MM.1S (cell line): ENCODE measurements around the gene SIX3.

Source experiments
- CTCF ChIP-seq: fragments of 300-600 bp; sonication (generic); IDR thresholded peaks from 2 replicates; pipeline ENCODE4 v1.5.1; 2016; ENCODE audit warnings: antibody characterized with exemption, low read length, mixed read lengths
- EZH2 ChIP-seq: fragments of 300-600 bp; sonication (generic); optimal IDR thresholded peaks from 2 replicates; pipeline ENCODE3; 2017; ENCODE audit warnings: low read depth, mild to moderate bottlenecking, antibody characterized with exemption, low read length, mixed read lengths

DNA sequence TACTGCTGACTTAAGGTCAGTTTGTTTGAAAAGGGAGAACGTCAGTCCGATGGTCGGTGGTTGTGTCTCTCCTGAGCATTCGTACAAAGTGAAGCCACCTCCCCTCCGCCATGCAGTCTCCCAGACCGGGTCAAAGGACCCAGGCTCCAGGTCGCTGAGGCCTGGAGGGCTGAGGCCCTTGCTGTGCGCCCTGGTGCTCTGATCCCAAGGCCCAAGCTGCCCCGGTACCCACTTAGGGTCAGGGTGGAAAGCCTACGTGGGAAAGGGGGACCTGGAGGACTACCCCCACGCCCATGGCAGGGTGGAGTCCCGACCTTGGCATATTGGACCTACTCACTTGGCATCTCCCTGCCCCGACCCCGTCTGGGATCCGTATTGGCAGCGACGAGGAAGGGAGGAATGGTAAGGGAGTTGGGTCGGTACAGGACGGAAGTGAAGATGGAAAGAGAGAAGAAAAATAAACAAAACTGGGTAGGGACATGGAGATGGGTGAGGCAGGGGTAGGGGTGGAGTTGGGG lies 8.0 kb upstream of the SIX3 start:
- TF ChIP-seq EZH2 (no peak), CTCF (no peak)
